GM21423 (cell line): Measurements from ENCODE around the gene AKT1.

ENCODE experiments used
- ATAC-seq: cut with Tn5 transposase; IDR thresholded peaks from one replicate; pipeline ENCODE4 v1.9.1; 2021; ENCODE audit warnings: mild to moderate bottlenecking, moderate library complexity; ENCODE audit not compliant: unreplicated experiment

AKT1 gene

DNA sequence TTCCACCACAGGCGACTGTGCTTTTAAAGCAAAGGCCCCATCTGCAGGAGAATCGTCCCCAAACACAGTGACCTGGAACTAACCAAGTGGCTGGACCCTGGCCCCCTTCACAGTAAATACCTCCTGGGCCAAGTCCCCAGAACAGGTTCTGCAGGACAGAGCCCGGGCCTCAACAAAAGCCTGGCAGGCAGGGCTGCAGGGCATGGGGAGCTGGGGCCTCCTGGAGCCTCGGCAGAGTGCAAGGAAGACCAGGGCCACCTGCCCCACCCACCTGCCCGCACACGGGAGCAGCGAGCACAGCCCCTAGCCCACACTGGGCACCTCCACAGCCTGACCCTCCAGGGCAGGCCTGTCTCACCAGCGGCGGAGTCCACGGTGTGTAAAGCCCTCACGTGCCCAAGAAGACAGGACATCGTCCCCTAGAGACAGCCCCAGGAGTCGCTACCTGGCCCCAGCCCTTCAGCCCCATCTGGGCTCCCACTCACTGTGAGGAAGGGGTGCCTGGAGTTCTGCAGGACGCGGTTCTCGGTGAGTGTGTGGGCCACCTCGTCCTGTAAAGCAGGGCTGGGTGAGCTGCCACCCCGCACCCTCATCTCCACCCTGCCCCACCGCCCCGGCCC lies 21.0 kb downstream of the AKT1 start:
- no peak for ATAC-seq

DNA sequence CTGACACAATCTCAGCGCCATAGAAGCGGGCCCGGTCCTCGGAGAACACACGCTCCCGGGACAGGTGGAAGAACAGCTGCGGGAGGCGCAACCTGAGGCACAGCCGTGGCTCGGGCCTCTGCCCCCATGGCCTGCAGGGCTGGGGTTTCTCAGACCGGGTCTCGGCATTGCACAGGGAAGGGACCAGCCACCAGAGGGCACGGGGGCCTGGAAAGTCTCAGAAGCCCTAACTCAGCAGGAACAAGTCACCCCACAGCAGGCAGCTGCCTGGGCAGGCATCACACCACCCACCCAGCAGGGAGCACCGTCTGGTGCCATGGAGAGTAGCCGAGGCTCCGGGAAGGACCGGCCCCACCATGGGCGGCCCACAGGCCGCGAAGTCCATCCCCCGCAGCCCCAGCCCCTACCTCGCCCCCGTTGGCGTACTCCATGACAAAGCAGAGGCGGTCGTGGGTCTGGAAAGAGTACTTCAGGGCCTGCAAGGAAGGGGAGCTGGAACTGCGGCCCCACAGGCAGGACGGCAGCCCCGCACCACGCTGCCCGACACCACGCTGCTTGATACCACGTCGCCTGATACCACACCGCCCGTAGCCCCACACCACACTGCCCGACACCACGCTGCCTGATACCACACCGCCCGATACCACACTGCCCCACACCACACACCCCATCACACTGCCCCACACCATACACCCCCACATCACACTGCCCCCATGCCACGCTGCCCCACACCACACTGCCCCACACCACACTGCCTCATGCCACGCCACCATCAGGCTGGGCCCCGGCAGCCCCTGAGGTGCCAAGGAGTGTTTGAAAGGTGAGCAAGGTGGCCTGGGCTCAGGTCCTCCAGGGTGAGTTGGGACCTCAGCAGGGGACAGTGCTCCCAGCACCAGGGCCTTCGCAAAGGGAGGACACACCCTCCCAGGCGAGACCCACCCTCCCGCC lies 21.8 kb downstream of the AKT1 start:
- ATAC-seq: no peak

DNA sequence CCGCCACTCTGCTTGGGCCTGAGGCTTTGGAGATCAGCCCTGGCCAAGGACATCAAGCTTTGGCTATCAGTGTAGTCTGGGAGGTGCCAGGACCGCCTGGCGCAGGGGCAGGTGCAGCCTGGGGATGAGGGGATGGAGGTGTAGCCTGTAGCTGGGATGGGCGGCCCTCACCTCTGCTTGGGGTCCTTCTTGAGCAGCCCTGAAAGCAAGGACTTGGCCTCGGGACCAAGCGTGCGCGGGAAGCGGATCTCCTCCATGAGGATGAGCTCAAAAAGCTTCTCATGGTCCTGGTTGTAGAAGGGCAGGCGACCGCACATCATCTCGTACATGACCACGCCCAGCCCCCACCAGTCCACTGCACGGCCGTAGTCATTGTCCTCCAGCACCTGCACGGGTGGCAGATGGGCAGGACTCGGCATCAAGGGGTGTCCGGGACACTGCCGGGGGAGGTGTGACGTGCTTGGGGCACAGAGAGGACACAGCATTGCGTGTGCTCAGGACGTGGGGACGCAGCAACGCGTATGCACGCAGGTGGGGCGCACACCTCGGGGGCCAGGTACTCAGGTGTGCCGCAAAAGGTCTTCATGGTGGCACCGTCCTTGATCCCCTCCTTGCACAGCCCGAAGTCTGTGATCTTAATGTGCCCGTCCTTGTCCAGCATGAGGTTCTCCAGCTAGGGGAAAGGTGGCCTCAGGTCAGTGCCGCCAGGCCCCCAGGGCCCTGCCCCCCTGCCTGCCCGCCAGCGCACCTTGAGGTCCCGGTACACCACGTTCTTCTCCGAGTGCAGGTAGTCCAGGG lies 22.6 kb downstream of the AKT1 start:
- no peak for ATAC-seq

DNA sequence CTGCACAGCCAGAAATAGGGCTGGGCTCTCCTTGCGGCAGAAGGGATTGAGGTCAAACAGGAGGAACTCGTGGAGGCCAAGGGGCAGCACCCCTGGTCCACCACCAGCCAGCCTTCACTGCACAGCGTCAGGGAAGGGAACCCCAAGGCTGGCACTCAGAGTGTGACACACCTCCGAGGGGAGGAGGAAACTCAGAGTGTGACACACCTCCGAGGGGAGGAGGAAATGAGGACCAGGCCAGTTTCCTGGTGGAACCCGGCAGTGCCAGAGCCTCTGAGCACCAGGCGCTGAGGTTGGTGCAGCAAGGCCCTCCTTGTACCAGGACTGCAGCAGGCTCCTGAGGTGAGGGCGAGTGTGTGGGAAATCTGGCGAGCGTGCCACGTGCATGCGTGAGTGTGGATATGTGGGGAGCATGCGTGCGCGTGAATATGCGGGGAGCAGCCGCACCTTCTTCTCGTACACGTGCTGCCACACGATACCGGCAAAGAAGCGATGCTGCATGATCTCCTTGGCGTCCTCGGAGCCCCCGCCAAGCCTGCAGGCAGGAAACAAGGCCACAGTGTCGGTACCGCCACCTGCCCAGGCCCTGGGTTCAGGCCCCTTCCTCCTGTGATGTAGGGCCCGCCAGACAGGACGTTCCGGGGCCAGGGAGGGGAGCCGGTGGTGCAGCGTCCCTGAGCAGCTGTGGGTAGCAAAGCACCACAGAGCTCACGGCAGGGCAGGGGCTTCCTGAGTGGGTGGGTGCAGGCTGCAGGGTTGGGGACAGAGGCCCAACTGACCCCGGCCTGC lies 23.4 kb downstream of the AKT1 start:
- ATAC-seq: no peak

DNA sequence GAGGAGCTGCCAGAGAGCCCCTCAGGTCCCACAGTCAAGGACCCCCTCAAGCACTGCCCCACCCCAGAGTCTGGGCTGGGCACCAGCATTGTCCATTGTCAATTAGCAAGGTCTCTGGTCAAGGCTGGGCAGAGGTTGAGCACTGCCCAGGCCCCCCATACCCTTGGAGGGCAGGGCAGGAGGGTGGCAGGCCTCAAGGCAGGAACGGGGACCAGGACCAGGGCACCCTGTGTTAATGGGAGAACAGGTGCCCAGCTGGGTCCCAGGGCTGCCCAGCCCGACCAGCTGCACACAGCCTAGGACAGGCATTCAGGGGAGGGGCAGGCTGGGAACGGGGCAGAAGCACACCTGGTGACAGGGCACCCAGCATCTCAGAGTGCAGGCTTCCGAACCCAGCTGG lies 24.2 kb downstream of the AKT1 start:
- no peak for ATAC-seq

DNA sequence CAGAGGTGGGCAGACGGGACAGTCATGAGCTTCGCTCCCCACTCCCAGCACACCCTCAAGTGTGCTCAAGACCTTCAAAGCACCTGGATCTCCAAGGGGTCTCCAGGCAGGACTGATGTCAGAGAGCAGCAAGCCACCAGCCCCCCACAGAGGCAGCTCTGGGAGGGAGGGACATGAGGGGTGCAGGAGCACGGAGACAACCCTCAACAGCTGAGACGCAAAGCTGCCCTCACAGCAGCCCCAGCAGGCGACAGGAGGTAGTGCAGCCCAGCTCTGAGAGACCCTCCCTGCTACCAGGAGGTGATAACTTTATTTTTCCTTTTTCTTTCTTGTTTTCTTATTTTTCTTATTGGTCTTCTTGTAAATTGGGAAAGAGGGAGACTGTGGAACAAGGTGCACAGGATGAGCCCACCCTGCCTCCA lies 24.7 kb downstream of the AKT1 start:
- ATAC-seq: no peak

DNA sequence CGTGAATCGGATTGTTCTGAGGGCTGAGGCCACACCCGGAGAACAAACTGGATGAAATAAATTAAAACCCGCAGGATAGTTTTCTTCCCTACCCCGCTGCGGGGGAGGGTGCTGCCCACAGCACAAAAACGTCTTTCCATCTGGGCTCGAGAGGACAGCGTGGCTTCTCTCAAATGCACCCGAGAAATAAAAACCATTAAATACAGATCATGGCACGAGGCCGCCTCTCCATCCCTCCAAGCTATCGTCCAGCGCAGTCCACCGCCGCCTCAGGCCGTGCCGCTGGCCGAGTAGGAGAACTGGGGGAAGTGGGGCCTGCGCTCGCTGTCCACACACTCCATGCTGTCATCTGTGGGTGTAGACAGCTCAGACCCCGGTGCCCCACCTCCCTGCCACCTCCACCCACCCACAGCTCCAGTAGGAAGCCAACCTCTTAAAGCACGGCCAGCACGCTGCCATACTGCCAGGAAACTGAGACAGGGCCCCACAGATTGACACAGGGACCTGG lies 25.4 kb downstream of the AKT1 start:
- no peak for ATAC-seq

DNA sequence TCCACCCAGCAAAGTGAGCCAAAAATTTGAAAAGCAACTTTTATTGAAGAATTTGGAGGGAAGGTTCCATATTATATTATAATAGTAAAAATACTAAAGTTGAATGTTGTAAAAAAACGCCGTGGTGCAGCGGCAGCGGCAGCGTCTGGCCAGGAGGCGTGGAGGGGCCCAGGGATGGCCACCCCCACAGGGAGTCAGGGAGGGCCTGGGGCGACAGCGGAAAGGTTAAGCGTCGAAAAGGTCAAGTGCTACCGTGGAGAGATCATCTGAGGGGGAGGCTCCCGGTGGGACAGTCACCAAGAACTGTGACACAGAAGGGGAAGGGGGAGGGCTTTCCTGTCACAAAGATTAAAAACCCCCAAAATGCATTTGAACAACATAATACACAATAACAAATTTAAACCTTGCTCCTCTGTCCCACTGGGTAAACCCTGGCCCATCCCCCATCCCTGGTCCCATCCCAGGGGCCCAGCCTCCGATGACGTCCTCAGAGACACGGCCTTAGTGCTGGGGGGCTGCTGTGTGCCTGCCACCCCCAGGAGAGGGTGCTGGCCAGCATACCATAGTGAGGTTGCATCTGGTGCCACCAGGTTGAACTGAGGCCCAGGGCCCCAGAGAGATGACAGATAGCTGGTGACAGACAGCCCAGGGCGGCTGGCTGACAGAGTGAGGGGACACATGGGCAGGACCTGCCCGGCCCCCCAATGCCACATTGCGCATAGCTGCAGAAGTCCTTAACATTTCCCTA lies 26.1 kb downstream of the AKT1 start:
- ATAC-seq: no peak

DNA sequence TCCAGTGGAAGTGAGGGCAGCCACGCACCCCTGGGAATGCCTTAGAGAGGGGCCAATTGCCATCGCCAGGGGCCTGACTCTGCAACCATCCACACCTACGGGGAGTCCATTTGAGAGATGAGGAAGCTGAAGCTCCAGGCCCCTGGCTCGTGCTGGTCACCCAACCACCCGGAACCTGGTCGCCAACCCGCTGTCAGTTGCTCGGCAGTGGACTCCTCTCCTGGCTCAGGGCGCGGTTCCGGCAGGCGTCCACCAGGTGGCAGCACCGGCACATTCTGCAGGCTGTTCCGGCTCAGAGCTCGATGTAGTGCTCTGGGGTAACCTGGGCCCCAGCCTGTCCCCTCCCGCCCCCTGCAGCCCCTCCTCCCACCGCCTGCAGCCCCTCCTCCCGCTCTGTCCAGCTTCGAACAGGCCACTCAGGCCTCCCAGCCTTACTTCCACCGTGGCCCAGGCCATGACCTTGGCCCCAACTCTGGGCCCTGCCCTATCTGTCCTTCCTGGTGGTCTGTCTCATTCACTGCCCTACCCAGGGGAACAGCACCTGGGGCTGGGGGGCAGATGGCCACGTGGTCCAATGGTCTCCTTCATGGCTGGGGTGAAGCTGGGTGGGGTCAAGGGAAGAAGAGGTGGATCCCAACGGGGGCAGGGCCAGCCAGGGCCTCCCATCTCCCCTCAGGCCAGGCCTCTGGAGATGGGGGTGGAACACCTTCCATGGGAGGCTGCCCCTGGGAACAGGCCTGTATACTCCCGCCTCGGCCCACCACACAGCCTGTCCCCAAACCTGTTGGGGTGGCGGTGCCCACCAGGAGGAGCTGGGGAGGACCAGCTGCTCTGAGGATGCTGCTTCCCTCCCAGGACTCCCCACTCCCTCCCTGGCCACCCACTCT lies 26.9 kb downstream of the AKT1 start:
- peak; percentile 78 for ATAC-seq

DNA sequence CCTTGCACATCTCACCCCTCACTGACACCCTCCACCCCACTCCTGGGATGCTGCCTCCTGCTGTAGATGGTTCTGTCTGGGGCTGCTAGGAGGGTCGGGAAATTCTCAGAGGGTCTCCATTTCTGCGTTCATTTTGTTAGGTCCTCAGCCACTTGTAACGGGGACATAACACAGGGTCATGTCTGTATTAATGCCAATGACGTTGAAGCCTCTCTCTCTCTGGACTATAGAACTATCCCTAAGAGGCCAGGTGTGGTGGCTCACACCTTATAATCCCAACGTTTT lies 28.0 kb downstream of the AKT1 start:
- ATAC-seq: no peak

DNA sequence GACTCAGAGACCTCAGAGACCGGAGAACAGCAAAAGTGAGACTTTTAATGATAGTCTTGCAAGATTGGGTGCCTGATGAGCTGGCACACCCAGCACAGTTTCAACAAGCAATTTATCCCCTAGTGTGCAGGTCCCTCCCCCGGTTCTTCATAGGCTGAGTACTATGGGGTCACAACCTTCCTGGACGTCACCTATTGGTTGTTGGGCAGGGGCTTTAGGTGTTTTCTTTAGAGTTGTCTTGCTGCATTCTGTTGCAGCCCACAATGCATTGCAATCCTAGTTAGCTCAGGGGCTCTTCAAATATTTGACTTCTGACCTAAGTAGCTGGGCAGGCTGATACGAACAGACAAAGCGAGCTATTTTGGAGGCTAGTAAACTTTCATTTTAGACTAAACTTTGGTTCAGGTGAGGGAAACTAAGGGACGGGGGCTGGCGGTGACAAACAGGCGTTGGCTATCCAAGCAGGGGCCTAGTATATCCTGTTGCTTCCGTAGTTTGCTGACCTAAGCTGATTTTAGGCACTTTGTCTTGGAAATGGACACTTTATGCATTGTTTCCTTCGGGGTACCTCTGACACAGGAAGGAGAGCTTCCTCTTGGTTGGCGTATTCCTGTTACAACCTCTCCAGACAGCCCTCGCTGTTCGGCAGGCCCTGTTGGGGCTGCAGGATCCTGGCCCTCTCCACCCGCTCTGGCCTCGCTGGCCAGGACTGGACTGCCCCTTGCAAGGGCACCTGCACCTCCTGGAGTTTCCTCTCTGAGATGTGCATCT lies 28.5 kb downstream of the AKT1 start:
- ATAC-seq: no peak

DNA sequence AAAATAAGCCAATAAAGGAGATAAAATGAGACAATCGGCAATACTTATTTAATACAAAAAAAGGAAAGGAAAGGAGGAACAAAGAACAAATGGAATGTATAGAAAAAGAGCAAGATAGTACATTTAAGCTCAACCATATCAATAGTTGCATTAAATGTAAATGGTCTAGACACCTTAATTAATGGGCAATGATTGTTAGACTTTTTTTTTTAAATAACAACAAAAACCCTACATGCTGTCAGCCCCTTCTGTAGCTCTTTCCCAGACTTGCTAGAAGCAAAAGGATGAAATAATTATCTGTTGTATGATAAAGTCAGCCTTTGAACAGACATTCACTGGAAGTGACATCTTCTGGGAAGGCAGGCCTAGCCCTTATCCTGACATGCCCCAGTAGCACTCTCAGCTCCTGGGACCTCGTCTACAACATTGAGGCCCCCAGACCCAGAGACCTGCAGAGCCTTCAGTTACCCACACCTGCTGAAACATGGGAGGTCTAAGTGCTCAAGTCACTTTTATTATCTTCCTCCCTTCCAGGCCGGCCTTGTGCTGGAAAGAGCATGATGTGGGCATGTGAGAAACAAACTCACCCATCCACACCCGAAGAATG lies 29.2 kb downstream of the AKT1 start:
- ATAC-seq: no peak

DNA sequence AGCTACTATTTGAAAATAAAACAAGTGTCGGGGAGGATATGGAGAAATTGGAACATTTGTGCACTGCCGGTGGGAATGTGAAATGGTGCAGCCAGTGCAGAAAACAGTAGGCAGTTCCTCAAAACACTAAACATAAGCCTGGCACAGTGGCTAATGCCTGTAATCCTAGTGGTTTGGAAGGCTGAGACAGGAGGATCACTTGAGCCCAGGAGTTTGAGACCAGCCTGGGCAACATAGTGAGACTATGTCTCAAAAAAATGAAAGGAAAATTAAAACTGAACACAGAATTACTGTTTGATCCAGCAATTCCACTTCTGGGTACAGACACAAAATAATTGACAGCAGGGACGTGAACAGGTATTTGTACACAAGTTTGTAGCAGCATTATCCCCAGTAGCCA lies 30.0 kb downstream of the AKT1 start:
- no peak for ATAC-seq

DNA sequence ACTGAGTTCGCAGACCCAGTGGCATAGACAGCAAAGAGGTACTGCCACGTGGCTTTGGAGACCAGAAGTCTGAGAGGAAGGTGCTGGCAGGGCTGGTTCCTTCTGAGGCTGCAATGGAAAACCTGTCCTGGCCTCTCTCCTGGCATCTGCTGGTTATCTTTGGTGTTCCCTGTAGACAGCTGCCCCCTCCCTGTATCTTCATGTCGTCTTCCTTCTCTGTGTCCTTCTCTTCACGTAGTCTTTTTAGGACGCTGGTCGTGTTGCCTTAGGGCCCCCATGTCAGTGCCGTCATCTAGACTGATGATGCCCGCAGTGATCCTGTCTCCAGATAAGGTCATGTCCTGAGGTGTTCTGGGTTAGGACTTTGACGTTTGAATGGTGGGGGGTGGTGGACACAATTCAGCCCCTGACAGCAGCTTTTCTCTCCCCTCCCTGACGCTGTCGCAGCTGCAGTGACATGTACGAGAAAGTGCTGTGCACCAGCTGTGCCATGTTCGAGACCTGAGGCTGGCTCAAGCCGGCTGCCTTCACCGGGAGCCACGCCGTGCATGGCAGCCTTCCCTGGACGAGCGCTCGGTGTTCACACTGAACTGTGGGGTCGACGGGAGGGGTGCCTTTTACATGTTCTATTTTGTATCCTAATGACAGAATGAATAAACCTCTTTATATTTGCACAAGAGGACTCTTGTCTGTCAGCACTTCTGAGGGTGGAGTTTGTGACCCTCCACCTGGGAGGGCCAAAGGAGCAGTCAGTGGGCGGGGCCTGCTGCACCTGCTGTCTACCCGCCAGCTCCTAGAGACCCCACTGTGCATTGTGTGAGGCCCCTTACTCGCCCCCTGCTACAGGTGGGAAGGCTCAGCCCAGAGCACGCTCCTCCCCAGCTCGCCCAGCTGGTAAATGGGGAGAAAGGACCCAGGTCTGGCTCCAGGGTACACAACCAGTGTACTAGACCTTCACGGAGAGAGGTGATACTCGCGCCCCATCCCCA lies 36.3 kb downstream of the AKT1 start:
- no peak for ATAC-seq

DNA sequence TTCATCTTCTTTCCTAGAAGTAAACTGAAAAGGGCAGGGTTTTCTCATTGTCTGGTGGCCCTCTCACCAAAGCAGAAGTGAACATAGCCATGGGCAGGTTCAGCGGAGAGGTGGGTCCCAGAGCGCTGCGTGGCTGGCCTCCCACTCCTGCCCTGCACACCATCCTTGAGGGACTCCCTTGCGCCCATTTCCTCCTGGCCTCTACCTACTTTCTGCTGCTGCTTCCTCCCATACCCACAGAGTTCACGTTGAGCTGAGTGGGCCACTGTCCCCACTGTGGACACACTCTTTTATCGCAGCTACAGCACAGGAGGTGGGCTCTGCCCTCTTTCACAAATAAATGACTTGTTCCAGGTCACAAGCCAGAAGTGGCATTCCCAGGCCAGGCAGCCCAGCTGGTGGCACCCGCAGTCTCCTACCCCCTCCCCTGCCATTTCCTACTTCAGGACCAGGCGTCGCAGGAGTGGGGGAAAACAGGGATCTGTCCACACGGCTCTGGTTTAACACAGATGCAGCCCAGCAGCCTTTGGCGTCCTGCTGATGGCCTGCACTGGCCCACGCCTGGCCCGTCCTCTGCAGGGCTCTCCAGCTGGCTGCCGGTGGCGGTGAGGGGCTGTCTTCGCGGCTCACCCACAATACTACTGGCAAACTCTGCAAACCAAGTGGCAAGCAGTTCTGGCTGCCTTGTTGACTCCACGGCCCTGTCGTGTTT lies 37.7 kb downstream of the AKT1 start:
- no peak for ATAC-seq

DNA sequence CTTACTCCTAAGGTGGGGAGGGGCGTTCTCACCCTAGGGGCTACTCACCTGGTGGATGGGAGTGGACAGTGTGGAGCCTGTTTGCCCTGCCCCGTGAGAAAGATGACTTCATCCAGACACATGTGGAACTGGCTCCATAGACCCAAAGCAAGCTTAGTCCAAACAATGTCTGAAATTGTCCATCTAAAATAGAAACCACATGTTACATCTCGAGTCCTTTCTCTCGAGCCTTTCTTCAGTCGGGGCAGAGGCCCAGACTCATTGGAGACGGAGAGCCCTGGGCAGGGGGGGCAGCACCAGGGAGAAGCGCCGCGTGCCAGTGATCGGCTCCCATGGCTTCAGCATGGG lies 38.3 kb downstream of the AKT1 start:
- ATAC-seq: no peak
